Progenitor cell of endocrine pancreas (in vitro differentiated cells): ENCODE data around the gene COG4. TPM values are rescaled to one million over a fixed set of nuclear protein-coding genes. Genes with fewer than 3 reads are reported as not detected.

Experiments used
- DNase-seq: peaks from one replicate; pipeline ENCODE4 v3.0.0; 2021; ENCODE audit warnings: low spot score; ENCODE audit not compliant: unreplicated experiment
- H3K27ac Mint-ChIP-seq: 2 replicates; pipeline ENCODE4 v1.8.0; 2021; ENCODE audit warnings: mild to moderate bottlenecking, moderate library complexity, mixed read lengths
- H3K27me3 Mint-ChIP-seq: 2 replicates; pipeline ENCODE4 v1.8.0; 2021; ENCODE audit warnings: mixed read lengths
- H3K36me3 Mint-ChIP-seq: 2 replicates; pipeline ENCODE4 v1.8.0; 2022; ENCODE audit warnings: mixed read lengths; ENCODE audit not compliant: insufficient read depth
- H3K4me1 Mint-ChIP-seq: 2 replicates; pipeline ENCODE4 v1.8.0; 2021; ENCODE audit warnings: low read depth, mixed read lengths
- H3K4me3 Mint-ChIP-seq: 2 replicates; pipeline ENCODE4 v1.8.0; 2021; ENCODE audit warnings: low read depth, mild to moderate bottlenecking, moderate library complexity, mixed read lengths
- H3K9me3 Mint-ChIP-seq: 2 replicates; pipeline ENCODE4 v1.8.0; 2021; ENCODE audit warnings: low read depth, mixed read lengths
- CTCF ChIP-seq: fragments of 200-600 bp; sonication (generic); IDR thresholded peaks from one replicate; pipeline ENCODE4 v1.5.0; 2021; ENCODE audit warnings: antibody characterized with exemption, mild to moderate bottlenecking; ENCODE audit not compliant: unreplicated experiment
- total RNA-seq: library from RNA; stranded (reverse); gene quantifications from 2 replicates; pipeline ENCODE4 v1.2.1, GENCODE V29; 2021

Gene COG4
- total RNA-seq, 1 donor from 2014 or later, result 75.9 TPM

GRCh38 chr16:70444249-70445063, 78.9 kb downstream of the COG4 start:
- TF ChIP-seq CTCF, result no peak
- no peak overlapping the region for H3K27ac Mint-ChIP-seq
- peaks cover 13% of the 10 kb centered on the region for H3K4me1 Mint-ChIP-seq
- DNase-seq, result no peak
- peaks cover 1% of the 10 kb centered on the region for H3K36me3 Mint-ChIP-seq
- H3K9me3 Mint-ChIP-seq, result no peaks in the 10 kb centered on the region
- H3K27me3 Mint-ChIP-seq, result no peaks in the 10 kb centered on the region
- H3K4me3 Mint-ChIP-seq, result no peak overlapping the region

- TF ChIP-seq CTCF, result no peak
- H3K27ac Mint-ChIP-seq, result no peak overlapping the region
- no peaks in the 10 kb centered on the region for H3K27me3 Mint-ChIP-seq
- peaks cover 22% of the 10 kb centered on the region for H3K4me1 Mint-ChIP-seq
- no peak overlapping the region for H3K4me3 Mint-ChIP-seq
- H3K9me3 Mint-ChIP-seq, result no peaks in the 10 kb centered on the region
- no peaks in the 10 kb centered on the region for H3K36me3 Mint-ChIP-seq
- DNase-seq, result no peak
These were observed 81.0 kb downstream of the COG4 start for GRCh38 chr16:70442344-70442743.

- Mint-ChIP-seq H3K36me3 (no peaks in the 10 kb centered on the region), H3K4me3 (no peak overlapping the region), H3K27ac (no peak overlapping the region), H3K9me3 (no peaks in the 10 kb centered on the region), H3K27me3 (no peaks in the 10 kb centered on the region), H3K4me1 (peaks cover 31% of the 10 kb centered on the region)
- no peak for TF ChIP-seq CTCF
- no peak for DNase-seq
These were observed 81.9 kb downstream of the COG4 start for GRCh38 chr16:70441406-70441990.

- Mint-ChIP-seq H3K27me3 (no peaks in the 10 kb centered on the region), H3K9me3 (no peaks in the 10 kb centered on the region), H3K4me3 (peak overlapping the region; percentile 84), H3K36me3 (no peaks in the 10 kb centered on the region), H3K4me1 (peaks cover 33% of the 10 kb centered on the region), H3K27ac (peak overlapping the region; percentile 97)
- TF ChIP-seq CTCF, result no peak
- no peak for DNase-seq
These were observed 83.2 kb downstream of the COG4 start for GRCh38 chr16:70440009-70440692.
